Measurements from ENCODE around the gene SRRM4.

- no peak for TF ChIP-seq POLR2AphosphoS5 (IDR thresholded peaks at IDR 0.05; ENCODE audit: low read depth, low read length)
- no peak for TF ChIP-seq TAF1 (IDR thresholded peaks at IDR 0.05; ENCODE audit: borderline replicate concordance, insufficient read depth, low read length)
- TF ChIP-seq SIN3A (IDR thresholded peaks at IDR 0.05; ENCODE audit: borderline replicate concordance, insufficient read depth, low read length) = no peak
- TF ChIP-seq, protein P1, sequence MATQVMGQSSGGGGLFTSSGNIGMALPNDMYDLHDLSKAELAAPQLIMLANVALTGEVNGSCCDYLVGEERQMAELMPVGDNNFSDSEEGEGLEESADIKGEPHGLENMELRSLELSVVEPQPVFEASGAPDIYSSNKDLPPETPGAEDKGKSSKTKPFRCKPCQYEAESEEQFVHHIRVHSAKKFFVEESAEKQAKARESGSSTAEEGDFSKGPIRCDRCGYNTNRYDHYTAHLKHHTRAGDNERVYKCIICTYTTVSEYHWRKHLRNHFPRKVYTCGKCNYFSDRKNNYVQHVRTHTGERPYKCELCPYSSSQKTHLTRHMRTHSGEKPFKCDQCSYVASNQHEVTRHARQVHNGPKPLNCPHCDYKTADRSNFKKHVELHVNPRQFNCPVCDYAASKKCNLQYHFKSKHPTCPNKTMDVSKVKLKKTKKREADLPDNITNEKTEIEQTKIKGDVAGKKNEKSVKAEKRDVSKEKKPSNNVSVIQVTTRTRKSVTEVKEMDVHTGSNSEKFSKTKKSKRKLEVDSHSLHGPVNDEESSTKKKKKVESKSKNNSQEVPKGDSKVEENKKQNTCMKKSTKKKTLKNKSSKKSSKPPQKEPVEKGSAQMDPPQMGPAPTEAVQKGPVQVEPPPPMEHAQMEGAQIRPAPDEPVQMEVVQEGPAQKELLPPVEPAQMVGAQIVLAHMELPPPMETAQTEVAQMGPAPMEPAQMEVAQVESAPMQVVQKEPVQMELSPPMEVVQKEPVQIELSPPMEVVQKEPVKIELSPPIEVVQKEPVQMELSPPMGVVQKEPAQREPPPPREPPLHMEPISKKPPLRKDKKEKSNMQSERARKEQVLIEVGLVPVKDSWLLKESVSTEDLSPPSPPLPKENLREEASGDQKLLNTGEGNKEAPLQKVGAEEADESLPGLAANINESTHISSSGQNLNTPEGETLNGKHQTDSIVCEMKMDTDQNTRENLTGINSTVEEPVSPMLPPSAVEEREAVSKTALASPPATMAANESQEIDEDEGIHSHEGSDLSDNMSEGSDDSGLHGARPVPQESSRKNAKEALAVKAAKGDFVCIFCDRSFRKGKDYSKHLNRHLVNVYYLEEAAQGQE (IDR thresholded peaks at IDR 0.05; ENCODE audit: insufficient read depth in 1 of 2, low read depth in 2 of 2, low read length in 2 of 2) = no peak
- no peak for TF ChIP-seq FOXP2 (optimal IDR thresholded peaks at IDR 0.05; ENCODE audit: borderline replicate concordance, extremely low read depth, extremely low read length, insufficient read depth)
Observed at GRCh38 chr12:119012179-119012578, 30.8 kb downstream of the SRRM4 start.
